Activated T-cell treated with anti-CD3 and anti-CD28 coated beads, Interleukin-2, amount 50 U/mL, for 72 hours (primary cell): ENCODE results near the gene SLC6A16. TPM values are rescaled to one million over a fixed set of nuclear protein-coding genes. Genes with fewer than 3 reads are reported as not detected.
A peak's percentile ranks its signal among the peaks of the same experiment; 100 is the strongest.

Experiments
- ATAC-seq, 2 donors: fragments of 150-1000 bp; cut with Tn5 transposase; replicated peaks in 1 of 2; 2 replicates each; pipeline ENCODE4 v1.10.0; 2021; ENCODE audit warnings: moderate library complexity in 2 of 2, mild to moderate bottlenecking in 1 of 2
- DNase-seq, 2 donors: peaks; one replicate each; pipeline ENCODE4 v3.0.0; 2021 to 2022; ENCODE audit warnings: mixed read lengths in 1 of 2
- H3K27ac Mint-ChIP-seq: one replicate; pipeline ENCODE4 v1.8.0; 2022; ENCODE audit warnings: mild to moderate bottlenecking, moderate library complexity, mixed read lengths
- H3K27me3 Mint-ChIP-seq: one replicate; pipeline ENCODE4 v1.8.0; 2022; ENCODE audit warnings: low read depth, mixed read lengths
- H3K36me3 Mint-ChIP-seq, 2 donors: one replicate each; pipeline ENCODE4 v1.8.0; 2022; ENCODE audit warnings: mixed read lengths in 2 of 2, mild to moderate bottlenecking in 1 of 2; ENCODE audit not compliant: insufficient read depth in 2 of 2
- H3K4me1 Mint-ChIP-seq: one replicate; pipeline ENCODE4 v1.8.0; 2022; ENCODE audit warnings: low read depth, mixed read lengths
- H3K4me3 Mint-ChIP-seq, 2 donors: one replicate each; pipeline ENCODE4 v1.8.0; 2022; ENCODE audit warnings: mild to moderate bottlenecking in 2 of 2, mixed read lengths in 2 of 2, moderate library complexity in 2 of 2
- H3K9me3 Mint-ChIP-seq, 2 donors: one replicate each; pipeline ENCODE4 v1.8.0; 2022; ENCODE audit warnings: mixed read lengths in 2 of 2
- total RNA-seq, 2 donors: library from RNA; stranded (reverse); gene quantifications; one replicate each; pipeline ENCODE4 v1.2.3, GENCODE V29; 2022

Gene SLC6A16
- total RNA-seq, 2 donors from 2014 or later: 2.0 to 3.0 TPM

DNA sequence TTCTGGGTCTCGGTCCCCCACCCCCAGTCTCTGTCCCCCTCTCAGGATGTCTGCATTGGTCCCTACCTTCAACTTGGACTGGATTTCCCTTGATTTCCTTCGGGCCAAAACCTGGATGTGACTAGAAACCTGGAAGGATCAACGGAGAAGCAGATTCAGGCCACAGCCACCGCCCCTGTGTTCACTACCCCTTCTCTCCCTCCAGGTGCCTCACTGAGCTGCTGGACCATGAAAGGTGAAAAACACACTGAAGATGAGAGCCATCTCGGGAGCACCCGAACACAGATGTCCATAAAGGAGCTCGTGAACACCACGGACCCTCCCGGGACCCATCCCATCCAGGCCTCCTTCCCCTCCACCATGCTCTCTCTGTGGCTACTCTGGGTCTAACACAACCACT, 32.2 kb upstream of the SLC6A16 start:
- Mint-ChIP-seq H3K4me1 (peaks cover 13% of the 10 kb centered on the region), H3K27me3 (peaks cover 24% of the 10 kb centered on the region), H3K27ac (no peak overlapping the region), H3K36me3 (no peaks in the 10 kb centered on the region), H3K9me3 (no peaks in the 10 kb centered on the region), H3K4me3 (no peak overlapping the region)
- ATAC-seq (no peak), DNase-seq (no peak)

- H3K27me3 Mint-ChIP-seq: peaks cover 24% of the 10 kb centered on the region
- no peaks in the 10 kb centered on the region for H3K9me3 Mint-ChIP-seq
- ATAC-seq: no peak
- H3K4me3 Mint-ChIP-seq: no peak overlapping the region
- no peaks in the 10 kb centered on the region for H3K36me3 Mint-ChIP-seq
- H3K27ac Mint-ChIP-seq: no peak overlapping the region
- H3K4me1 Mint-ChIP-seq: peaks cover 13% of the 10 kb centered on the region
- no peak for DNase-seq
Observed at GRCh38 chr19:49356382-49356781, 31.4 kb upstream of the SLC6A16 start.

GRCh38 chr19:49355909-49356353, 30.9 kb upstream of the SLC6A16 start:
- DNase-seq: no peak
- Mint-ChIP-seq H3K4me3 (peak overlapping the region in 1 of 2 donors; percentile 32), H3K9me3 (no peaks in the 10 kb centered on the region), H3K27ac (no peak overlapping the region), H3K27me3 (peaks cover 24% of the 10 kb centered on the region), H3K36me3 (no peaks in the 10 kb centered on the region), H3K4me1 (peaks cover 13% of the 10 kb centered on the region)
- no peak for ATAC-seq

DNA sequence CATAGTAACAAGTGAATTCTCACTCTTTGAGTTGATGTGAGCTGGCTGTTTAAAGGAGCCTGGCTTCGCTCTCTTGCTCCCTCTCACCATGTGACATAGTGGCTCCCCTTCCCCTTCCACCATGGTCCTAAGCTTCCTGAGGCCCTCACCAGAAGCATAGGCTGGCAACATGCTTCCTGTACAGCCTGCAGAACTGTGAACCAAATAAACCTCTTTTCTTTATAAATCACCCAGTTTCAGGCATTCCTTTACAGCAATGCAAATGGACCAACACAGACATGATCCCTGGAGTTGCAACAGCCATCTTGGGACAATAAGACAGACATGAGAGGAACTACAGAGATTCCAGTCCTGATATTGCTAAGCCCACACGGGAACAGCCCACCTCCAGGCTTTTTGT, 24.6 kb upstream of the SLC6A16 start:
- no peak overlapping the region for H3K27ac Mint-ChIP-seq
- H3K36me3 Mint-ChIP-seq: no peaks in the 10 kb centered on the region
- H3K27me3 Mint-ChIP-seq: peaks cover 8% of the 10 kb centered on the region
- H3K4me1 Mint-ChIP-seq: no peaks in the 10 kb centered on the region
- DNase-seq (no peak), ATAC-seq (no peak)
- no peaks in the 10 kb centered on the region for H3K9me3 Mint-ChIP-seq
- no peak overlapping the region for H3K4me3 Mint-ChIP-seq

DNA sequence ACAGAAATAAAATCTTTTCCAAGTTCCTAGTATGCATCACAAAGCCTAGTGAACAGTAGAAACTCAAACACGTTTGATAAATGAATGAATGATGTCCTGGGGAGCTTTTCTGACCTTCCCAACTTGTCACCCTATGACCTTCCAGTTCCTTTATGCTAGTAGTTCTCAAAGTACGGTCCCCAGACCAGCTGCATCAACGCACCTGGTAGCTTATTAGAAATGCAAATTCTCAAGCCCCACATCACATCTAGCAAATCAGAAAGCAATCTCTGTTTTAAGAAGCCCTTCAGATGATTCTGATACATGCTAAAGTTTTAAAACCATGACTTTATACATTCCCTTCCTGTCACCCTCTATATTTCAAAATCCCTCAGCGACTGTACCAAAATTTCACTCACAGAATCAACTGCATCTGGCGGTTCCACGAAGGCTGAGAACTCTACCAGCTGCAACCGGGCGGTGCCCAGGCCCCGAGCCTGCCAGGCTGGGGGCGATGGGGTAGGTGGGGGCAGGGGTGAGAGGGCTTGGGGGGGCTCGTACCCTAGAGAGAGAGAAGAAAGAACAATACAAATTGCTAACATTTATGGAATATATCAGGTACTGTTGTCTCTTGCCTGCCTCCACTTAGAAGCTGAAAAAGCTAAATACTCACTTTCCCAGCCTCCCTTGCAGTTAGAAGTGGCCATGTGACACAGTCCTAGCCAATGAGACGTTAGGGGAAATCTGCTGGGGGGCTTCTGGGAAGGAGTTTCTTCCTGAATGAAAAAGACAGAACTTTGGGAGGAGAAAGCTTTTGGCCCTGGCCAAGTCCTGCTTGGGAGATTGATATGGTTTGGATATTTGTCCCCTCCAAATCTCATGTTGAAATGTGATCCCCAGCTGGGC, 23.6 kb upstream of the SLC6A16 start:
- DNase-seq: no peak
- Mint-ChIP-seq H3K27me3 (peaks cover 6% of the 10 kb centered on the region), H3K4me1 (no peaks in the 10 kb centered on the region), H3K36me3 (no peaks in the 10 kb centered on the region), H3K4me3 (no peak overlapping the region), H3K27ac (no peak overlapping the region), H3K9me3 (no peaks in the 10 kb centered on the region)
- no peak for ATAC-seq

DNA sequence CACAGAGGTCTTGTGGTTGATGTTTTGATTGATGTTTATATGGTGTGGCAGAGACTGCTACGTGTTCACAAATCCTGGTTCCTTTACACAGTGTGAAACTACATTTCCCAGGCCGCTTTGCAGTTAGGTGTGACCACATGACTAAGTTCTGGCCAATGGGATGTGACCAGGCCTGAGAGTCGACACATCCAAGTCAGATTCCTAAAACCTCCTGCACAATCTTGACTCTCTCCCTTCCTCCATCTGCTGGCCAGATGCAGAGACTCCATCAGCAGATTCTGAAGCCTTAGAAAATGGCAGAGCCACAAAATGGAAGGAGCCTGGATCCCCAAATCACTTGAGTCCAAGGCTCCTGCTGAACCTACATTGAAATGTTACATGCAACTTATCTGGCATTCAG, 22.8 kb upstream of the SLC6A16 start:
- ATAC-seq (peak; percentile 56 to 60), DNase-seq (no peak)
- Mint-ChIP-seq H3K4me1 (no peaks in the 10 kb centered on the region), H3K4me3 (no peak overlapping the region), H3K9me3 (no peaks in the 10 kb centered on the region), H3K27me3 (no peaks in the 10 kb centered on the region), H3K36me3 (no peaks in the 10 kb centered on the region), H3K27ac (no peak overlapping the region)

DNA sequence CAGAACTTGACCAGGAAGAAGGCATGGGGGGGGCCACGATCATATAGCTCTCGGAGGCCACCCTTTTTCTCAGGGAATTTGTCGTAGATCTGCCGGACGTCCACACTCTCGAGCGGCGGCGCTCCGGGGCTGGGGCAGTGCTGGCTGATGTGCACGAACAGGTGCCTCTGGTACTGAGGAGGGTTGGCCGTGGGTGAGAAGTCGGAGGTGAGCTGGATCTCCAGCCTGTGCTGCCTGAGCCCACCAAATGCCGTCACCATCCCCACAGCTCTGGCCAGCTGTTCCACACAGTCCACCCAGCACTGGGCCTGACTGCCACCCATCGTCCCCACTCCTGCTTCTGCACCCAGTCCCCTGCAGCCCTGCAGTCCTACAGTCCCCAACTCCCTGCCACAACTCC, 22.2 kb upstream of the SLC6A16 start:
- Mint-ChIP-seq H3K4me1 (no peaks in the 10 kb centered on the region), H3K36me3 (no peaks in the 10 kb centered on the region), H3K9me3 (no peaks in the 10 kb centered on the region), H3K27ac (no peak overlapping the region), H3K4me3 (no peak overlapping the region), H3K27me3 (no peaks in the 10 kb centered on the region)
- peak in 1 of 2 donors; percentile 9 for ATAC-seq
- DNase-seq: no peak

DNA sequence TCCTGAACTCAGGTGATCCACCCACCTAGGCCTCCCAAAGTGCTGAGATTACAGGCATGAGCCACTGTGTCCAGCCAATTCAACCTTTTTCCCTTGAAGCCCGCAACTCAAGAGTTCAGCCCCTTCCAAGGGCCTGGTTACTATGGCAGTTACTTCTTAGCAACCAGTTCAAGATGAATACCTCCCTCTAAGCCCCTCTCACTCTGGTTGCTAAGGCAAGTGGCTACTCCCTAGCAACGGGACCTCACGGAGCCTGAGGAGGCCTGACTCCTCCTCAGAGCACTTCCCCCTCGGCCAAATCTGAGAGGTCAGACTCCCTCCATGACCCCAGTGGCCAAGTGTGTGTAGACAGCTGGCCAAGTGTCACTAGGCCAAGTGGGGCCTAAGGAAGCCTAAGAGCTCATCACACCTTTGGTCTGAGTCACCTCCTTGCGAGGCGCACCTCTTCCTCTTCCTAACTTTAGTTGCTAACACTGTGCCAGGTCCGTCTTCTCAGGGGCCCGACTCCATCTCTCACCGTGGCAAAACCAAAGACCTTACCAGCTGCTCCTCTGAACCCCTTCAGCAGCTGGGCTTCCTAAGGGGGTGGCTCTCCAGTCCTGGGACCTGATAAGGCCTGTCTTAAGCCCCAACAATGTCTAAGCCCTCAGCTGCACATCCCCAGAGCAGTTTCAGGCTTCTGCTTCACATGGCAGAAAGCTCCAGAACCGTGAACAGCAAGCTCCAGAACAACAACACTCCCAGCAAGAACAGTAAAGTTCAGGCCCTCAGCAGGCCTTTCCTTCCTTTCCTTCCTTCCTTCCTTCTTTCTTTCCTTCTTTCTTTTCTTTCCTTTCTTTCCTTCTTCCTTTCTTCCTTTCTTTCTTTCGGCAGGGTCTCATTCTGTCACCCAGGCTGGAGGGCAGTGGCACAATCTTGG, 19.8 kb upstream of the SLC6A16 start:
- DNase-seq (no peak), ATAC-seq (peak in 1 of 2 donors; percentile 34)
- H3K9me3 Mint-ChIP-seq: no peaks in the 10 kb centered on the region
- no peaks in the 10 kb centered on the region for H3K27me3 Mint-ChIP-seq
- H3K4me1 Mint-ChIP-seq: peaks cover 7% of the 10 kb centered on the region
- peaks cover 3 to 4% of the 10 kb centered on the region in 2 donors for H3K36me3 Mint-ChIP-seq
- no peak overlapping the region for H3K4me3 Mint-ChIP-seq
- no peak overlapping the region for H3K27ac Mint-ChIP-seq

DNA sequence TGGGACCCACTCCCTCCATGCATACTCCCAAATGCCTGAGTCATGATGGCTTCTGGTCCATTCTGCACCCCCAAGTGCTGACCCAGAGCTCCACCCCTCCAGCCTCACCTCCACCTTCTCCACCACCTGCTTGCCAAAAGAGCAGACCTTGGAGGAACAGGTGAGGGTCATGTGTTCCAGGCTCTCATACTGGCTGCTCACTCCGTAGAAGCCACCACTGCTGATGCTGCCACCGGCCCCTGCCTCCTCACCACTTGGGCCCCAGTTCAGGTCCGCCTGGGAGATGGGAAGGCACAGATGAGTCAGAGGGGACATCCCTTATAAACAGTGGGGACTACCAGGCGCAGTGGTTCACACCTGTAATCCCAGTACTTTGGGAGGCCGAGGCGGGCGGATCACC, 18.1 kb upstream of the SLC6A16 start:
- H3K4me3 Mint-ChIP-seq: no peak overlapping the region
- H3K27ac Mint-ChIP-seq: no peak overlapping the region
- DNase-seq: no peak
- peaks cover 9% of the 10 kb centered on the region in 2 donors for H3K36me3 Mint-ChIP-seq
- no peaks in the 10 kb centered on the region for H3K9me3 Mint-ChIP-seq
- no peaks in the 10 kb centered on the region for H3K27me3 Mint-ChIP-seq
- ATAC-seq: no peak
- peaks cover 12% of the 10 kb centered on the region for H3K4me1 Mint-ChIP-seq

GRCh38 chr19:49342291-49342721, 17.3 kb upstream of the SLC6A16 start:
- Mint-ChIP-seq H3K27me3 (no peaks in the 10 kb centered on the region), H3K4me1 (peaks cover 21% of the 10 kb centered on the region), H3K4me3 (no peak overlapping the region), H3K27ac (no peak overlapping the region), H3K9me3 (no peaks in the 10 kb centered on the region), H3K36me3 (peaks cover 12 to 13% of the 10 kb centered on the region in 2 donors)
- ATAC-seq: no peak
- no peak for DNase-seq

DNA sequence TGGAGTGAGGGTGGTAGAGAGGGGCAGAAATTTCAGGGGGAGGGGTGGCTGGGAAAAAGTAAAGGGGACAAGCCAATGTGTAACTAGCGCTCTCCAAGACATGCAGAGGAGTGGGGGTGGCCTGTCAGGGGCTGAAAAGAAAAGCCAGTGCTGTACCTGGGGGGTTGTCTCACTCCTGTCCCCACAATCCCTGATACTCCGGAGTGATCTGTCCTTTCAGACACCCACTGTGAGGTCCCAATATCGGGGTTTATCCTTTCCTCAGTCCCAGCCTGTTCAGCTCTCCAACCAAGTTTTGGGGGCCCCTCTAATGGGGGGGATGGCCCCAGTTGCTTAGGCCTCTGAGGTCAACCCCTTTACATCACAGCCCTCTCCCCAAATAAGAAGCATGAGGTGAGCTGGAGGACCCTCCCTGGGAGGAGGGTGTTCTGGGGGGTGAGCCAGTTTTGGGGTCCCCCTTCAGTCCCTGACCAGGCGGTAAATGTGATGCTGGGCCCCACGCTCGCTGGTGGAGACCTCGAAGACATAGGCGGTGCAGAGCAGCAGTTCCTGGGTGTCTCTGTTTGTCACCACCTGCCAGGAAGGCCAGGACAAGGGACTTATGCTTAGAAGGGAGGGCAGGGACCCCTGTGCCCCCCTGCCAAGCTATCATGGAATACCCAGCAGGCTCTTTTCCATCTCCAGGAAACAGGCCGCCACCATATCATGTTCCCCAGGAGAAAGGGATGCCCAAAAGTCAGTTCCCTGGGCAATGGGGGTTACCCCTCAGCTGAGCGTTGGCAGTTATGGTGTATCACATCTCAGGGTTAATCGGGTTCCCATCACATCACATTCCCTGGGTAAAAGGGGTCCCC, 16.1 kb upstream of the SLC6A16 start:
- Mint-ChIP-seq H3K36me3 (peaks cover 12 to 15% of the 10 kb centered on the region in 2 donors), H3K9me3 (no peaks in the 10 kb centered on the region), H3K27me3 (no peaks in the 10 kb centered on the region), H3K27ac (no peak overlapping the region), H3K4me1 (peaks cover 33% of the 10 kb centered on the region), H3K4me3 (no peak overlapping the region)
- DNase-seq: no peak
- ATAC-seq: no peak

DNA sequence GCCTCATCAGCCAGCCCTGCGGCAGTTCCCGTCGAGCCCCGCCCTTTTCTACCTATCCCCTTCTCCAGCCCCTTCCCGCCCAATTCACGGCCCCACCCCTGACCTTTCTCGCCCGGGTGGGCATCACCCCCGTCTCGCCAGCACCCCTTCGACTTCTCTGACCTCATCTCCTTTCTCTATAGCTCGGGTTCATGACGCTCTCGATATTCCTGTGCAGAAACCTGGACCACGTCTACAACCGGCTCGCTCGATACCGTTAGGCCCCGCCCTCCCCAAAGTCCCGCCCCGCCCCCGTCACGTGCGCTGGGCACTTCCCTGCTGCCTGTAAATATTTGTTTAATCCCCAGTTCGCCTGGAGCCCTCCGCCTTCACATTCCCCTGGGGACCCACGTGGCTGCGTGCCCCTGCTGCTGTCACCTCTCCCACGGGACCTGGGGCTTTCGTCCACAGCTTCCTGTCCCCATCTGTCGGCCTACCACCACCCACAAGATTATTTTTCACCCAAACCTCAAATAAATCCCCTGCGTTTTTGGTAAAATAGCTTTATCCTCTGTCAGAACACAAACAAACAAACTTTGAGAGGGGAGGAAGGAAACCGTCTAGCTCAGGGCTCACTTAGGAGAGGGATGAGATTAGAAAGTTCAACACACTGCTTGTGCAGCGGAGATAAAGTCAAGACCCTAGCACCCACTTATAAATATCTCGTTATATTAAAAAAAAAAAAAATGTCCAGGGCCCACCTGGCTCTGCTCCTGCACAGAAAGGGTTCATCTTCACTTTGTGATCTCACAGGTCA, 15.3 kb upstream of the SLC6A16 start:
- Mint-ChIP-seq H3K36me3 (peaks cover 15 to 18% of the 10 kb centered on the region in 2 donors), H3K4me1 (peaks cover 39% of the 10 kb centered on the region), H3K4me3 (no peak overlapping the region), H3K9me3 (no peaks in the 10 kb centered on the region), H3K27ac (peak overlapping the region; percentile 3), H3K27me3 (no peaks in the 10 kb centered on the region)
- ATAC-seq: no peak
- no peak for DNase-seq
